Activated T-cell treated with anti-CD3 and anti-CD28 coated beads, Interleukin-2, amount 50 U/mL, for 24 hours (primary cell): ENCODE results near the gene NKAPL.

Source experiments
- DNase-seq: peaks from one replicate; pipeline ENCODE4 v3.0.0-alpha.2; 2020
- H3K27ac Mint-ChIP-seq: 2 replicates; pipeline ENCODE4 v1.8.0; 2020; ENCODE audit warnings: mild to moderate bottlenecking, mixed read lengths
- H3K27me3 Mint-ChIP-seq: 2 replicates; pipeline ENCODE4 v1.8.0; 2020; ENCODE audit warnings: mixed read lengths
- H3K36me3 Mint-ChIP-seq: 2 replicates; pipeline ENCODE4 v1.8.0; 2020; ENCODE audit warnings: low read depth, mixed read lengths
- H3K4me1 Mint-ChIP-seq: 2 replicates; pipeline ENCODE4 v1.8.0; 2020; ENCODE audit warnings: low read depth, mixed read lengths
- H3K4me3 Mint-ChIP-seq: 2 replicates; pipeline ENCODE4 v1.8.0; 2020; ENCODE audit warnings: mild to moderate bottlenecking, moderate library complexity, mixed read lengths
- H3K9me3 Mint-ChIP-seq: 2 replicates; pipeline ENCODE4 v1.8.0; 2020; ENCODE audit warnings: mixed read lengths

The NKAPL gene

GRCh38 chr6:28226460-28226859, 32.6 kb upstream of the NKAPL start:
- no peak for DNase-seq
- Mint-ChIP-seq H3K9me3 (no peaks in the 10 kb centered on the region), H3K4me1 (peaks cover 13% of the 10 kb centered on the region), H3K27me3 (peaks cover 44% of the 10 kb centered on the region), H3K36me3 (peaks cover 13% of the 10 kb centered on the region), H3K4me3 (no peak overlapping the region), H3K27ac (no peak overlapping the region)

GRCh38 chr6:28232785-28233184, 26.3 kb upstream of the NKAPL start:
- Mint-ChIP-seq H3K27me3 (peaks cover 7% of the 10 kb centered on the region), H3K36me3 (peaks cover 26% of the 10 kb centered on the region), H3K9me3 (no peaks in the 10 kb centered on the region), H3K27ac (no peak overlapping the region), H3K4me1 (no peaks in the 10 kb centered on the region), H3K4me3 (no peak overlapping the region)
- DNase-seq: no peak

- Mint-ChIP-seq H3K36me3 (peaks cover 16% of the 10 kb centered on the region), H3K27me3 (peaks cover 7% of the 10 kb centered on the region), H3K4me3 (no peak overlapping the region), H3K4me1 (no peaks in the 10 kb centered on the region), H3K9me3 (no peaks in the 10 kb centered on the region), H3K27ac (no peak overlapping the region)
- no peak for DNase-seq
These were observed 23.1 kb upstream of the NKAPL start for GRCh38 chr6:28235912-28236452.

GRCh38 chr6:28239636-28240035, 19.5 kb upstream of the NKAPL start:
- Mint-ChIP-seq H3K4me3 (no peak overlapping the region), H3K27me3 (no peaks in the 10 kb centered on the region), H3K27ac (no peak overlapping the region), H3K9me3 (no peaks in the 10 kb centered on the region), H3K36me3 (peaks cover 17% of the 10 kb centered on the region), H3K4me1 (no peaks in the 10 kb centered on the region)
- DNase-seq: no peak

- Mint-ChIP-seq H3K9me3 (no peaks in the 10 kb centered on the region), H3K27me3 (no peaks in the 10 kb centered on the region), H3K36me3 (peaks cover 25% of the 10 kb centered on the region), H3K27ac (no peak overlapping the region), H3K4me1 (no peaks in the 10 kb centered on the region), H3K4me3 (no peak overlapping the region)
- DNase-seq: no peak
These were observed 18.6 kb upstream of the NKAPL start for GRCh38 chr6:28240471-28240870.

- H3K27me3 Mint-ChIP-seq: no peaks in the 10 kb centered on the region
- peaks cover 60% of the 10 kb centered on the region for H3K36me3 Mint-ChIP-seq
- no peak for DNase-seq
- no peak overlapping the region for H3K27ac Mint-ChIP-seq
- no peaks in the 10 kb centered on the region for H3K9me3 Mint-ChIP-seq
- H3K4me1 Mint-ChIP-seq: peaks cover 1% of the 10 kb centered on the region
- no peak overlapping the region for H3K4me3 Mint-ChIP-seq
These were observed 15.2 kb upstream of the NKAPL start for GRCh38 chr6:28243946-28244345.

- peaks cover 14% of the 10 kb centered on the region for H3K4me1 Mint-ChIP-seq
- DNase-seq: no peak
- H3K4me3 Mint-ChIP-seq: no peak overlapping the region
- no peaks in the 10 kb centered on the region for H3K27me3 Mint-ChIP-seq
- H3K36me3 Mint-ChIP-seq: peaks cover 68% of the 10 kb centered on the region
- no peaks in the 10 kb centered on the region for H3K9me3 Mint-ChIP-seq
- no peak overlapping the region for H3K27ac Mint-ChIP-seq
These were observed 13.7 kb upstream of the NKAPL start for GRCh38 chr6:28245206-28245941.

- no peak for DNase-seq
- peaks cover 31% of the 10 kb centered on the region for H3K4me1 Mint-ChIP-seq
- no peak overlapping the region for H3K27ac Mint-ChIP-seq
- no peak overlapping the region for H3K4me3 Mint-ChIP-seq
- H3K36me3 Mint-ChIP-seq: peaks cover 67% of the 10 kb centered on the region
- H3K27me3 Mint-ChIP-seq: no peaks in the 10 kb centered on the region
- no peaks in the 10 kb centered on the region for H3K9me3 Mint-ChIP-seq
These were observed 10.2 kb upstream of the NKAPL start for GRCh38 chr6:28248916-28249315.

- Mint-ChIP-seq H3K4me1 (peaks cover 31% of the 10 kb centered on the region), H3K36me3 (peaks cover 48% of the 10 kb centered on the region), H3K27me3 (peaks cover under 1% of the 10 kb centered on the region), H3K27ac (no peak overlapping the region), H3K9me3 (no peaks in the 10 kb centered on the region), H3K4me3 (peak overlapping the region; percentile 67)
- DNase-seq: no peak
These were observed 8.3 kb upstream of the NKAPL start for GRCh38 chr6:28250747-28251146.

- peak overlapping the region; percentile 94 for H3K4me3 Mint-ChIP-seq
- peaks cover 40% of the 10 kb centered on the region for H3K36me3 Mint-ChIP-seq
- peak overlapping the region; percentile 87 for H3K27ac Mint-ChIP-seq
- H3K4me1 Mint-ChIP-seq: peaks cover 31% of the 10 kb centered on the region
- no peak for DNase-seq
- H3K9me3 Mint-ChIP-seq: no peaks in the 10 kb centered on the region
- H3K27me3 Mint-ChIP-seq: peaks cover 4% of the 10 kb centered on the region
These were observed 7.5 kb upstream of the NKAPL start for GRCh38 chr6:28251661-28252008.

- peak within 1 kb of the TSS; percentile 94 for H3K4me3 Mint-ChIP-seq
- H3K9me3 Mint-ChIP-seq: no peaks in the 10 kb centered on the region
- H3K4me1 Mint-ChIP-seq: peaks cover 31% of the 10 kb centered on the region
- H3K27me3 Mint-ChIP-seq: peaks cover 4% of the 10 kb centered on the region
- H3K27ac Mint-ChIP-seq: peak within 1 kb of the TSS; percentile 87
- H3K36me3 Mint-ChIP-seq: peaks cover 33% of the 10 kb centered on the region
- DNase-seq: peak; percentile 82
These were observed 6.8 kb upstream of the NKAPL start, which contains the start of gene ZKSCAN4 for GRCh38 chr6:28252009-28252975. TSS of gene ZKSCAN4 (minus strand) at chr6:28252269. CDS start at chr6:28251980, 289 bp downstream.

- DNase-seq: no peak
- H3K4me3 Mint-ChIP-seq: no peak overlapping the region
- peaks cover 38% of the 10 kb centered on the region for H3K4me1 Mint-ChIP-seq
- H3K9me3 Mint-ChIP-seq: peaks cover 8% of the 10 kb centered on the region
- peaks cover 26% of the 10 kb centered on the region for H3K36me3 Mint-ChIP-seq
- no peak overlapping the region for H3K27ac Mint-ChIP-seq
- peaks cover 4% of the 10 kb centered on the region for H3K27me3 Mint-ChIP-seq
These were observed 5.0 kb upstream of the NKAPL start for GRCh38 chr6:28254121-28254519.

- Mint-ChIP-seq H3K27ac (no peak overlapping the region), H3K36me3 (peaks cover 11% of the 10 kb centered on the region), H3K27me3 (peaks cover 4% of the 10 kb centered on the region), H3K9me3 (peaks cover 13% of the 10 kb centered on the region), H3K4me1 (peaks cover 19% of the 10 kb centered on the region), H3K4me3 (no peak overlapping the region)
- DNase-seq: no peak
These were observed 2.1 kb upstream of the NKAPL start for GRCh38 chr6:28257042-28257441.

GRCh38 chr6:28263922-28264321, 4.8 kb downstream of the NKAPL start:
- no peak for DNase-seq
- peaks cover under 1% of the 10 kb centered on the region for H3K36me3 Mint-ChIP-seq
- no peak overlapping the region for H3K4me3 Mint-ChIP-seq

More at GRCh38 chr6:28263922-28264321, 4.8 kb downstream of the NKAPL start:
- peaks cover 22% of the 10 kb centered on the region for H3K4me1 Mint-ChIP-seq
- H3K9me3 Mint-ChIP-seq: peaks cover 5% of the 10 kb centered on the region
- H3K27me3 Mint-ChIP-seq: no peaks in the 10 kb centered on the region
- H3K27ac Mint-ChIP-seq: no peak overlapping the region
